Measurements from ENCODE around the gene TTC9B.

GRCh38 chr19:40214936-40215335, 3.2 kb downstream of the TTC9B start:
- no peak for TF ChIP-seq CTCF (IDR thresholded peaks at IDR 0.05)
- TF ChIP-seq POLR2AphosphoS5 (IDR thresholded peaks at IDR 0.05), result no peak
- TF ChIP-seq POLR2A (IDR thresholded peaks at IDR 0.05), result no peak
- TF ChIP-seq EP300 (IDR thresholded peaks at IDR 0.05), result no peak

Data from stomach (tissue), 4 donors.